ENCODE data around the gene KCNIP1.

DNA sequence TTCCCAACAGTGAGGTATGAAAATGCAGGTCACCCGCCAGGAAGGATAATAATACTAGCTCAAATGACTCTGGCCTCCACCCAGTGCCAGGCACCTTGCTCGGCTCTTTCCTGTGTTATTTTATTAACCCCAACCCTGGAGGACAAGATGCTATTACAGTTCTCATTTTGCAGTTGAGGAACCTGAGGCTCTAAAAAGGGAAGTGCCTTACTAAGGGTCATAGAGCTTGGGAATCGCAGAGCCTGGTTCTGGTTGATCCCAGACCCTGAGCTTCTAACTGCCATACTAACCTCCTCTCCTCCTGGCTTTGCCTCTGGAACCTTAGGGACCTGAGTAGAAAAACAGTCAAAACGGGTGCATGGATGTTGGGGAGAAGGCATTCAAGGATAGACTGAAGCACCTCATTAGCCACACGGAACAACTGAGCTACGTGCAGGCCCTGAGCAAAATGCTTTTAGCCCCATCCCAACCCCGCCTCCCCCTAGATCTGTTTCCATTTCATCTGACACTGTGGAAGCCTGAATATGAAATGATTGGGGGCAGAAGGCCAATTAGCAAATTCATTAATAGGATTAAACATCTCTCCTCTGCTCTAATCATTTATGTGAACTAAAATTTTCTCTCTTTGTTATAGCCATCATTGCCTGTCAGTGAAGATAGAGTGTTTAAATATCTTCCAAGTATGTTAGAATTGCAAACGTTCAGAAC lies 7.9 kb downstream of the KCNIP1 start:
- TF ChIP-seq, protein P1, sequence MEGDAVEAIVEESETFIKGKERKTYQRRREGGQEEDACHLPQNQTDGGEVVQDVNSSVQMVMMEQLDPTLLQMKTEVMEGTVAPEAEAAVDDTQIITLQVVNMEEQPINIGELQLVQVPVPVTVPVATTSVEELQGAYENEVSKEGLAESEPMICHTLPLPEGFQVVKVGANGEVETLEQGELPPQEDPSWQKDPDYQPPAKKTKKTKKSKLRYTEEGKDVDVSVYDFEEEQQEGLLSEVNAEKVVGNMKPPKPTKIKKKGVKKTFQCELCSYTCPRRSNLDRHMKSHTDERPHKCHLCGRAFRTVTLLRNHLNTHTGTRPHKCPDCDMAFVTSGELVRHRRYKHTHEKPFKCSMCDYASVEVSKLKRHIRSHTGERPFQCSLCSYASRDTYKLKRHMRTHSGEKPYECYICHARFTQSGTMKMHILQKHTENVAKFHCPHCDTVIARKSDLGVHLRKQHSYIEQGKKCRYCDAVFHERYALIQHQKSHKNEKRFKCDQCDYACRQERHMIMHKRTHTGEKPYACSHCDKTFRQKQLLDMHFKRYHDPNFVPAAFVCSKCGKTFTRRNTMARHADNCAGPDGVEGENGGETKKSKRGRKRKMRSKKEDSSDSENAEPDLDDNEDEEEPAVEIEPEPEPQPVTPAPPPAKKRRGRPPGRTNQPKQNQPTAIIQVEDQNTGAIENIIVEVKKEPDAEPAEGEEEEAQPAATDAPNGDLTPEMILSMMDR (IDR thresholded peaks at IDR 0.05), result no peak
- no peak for TF ChIP-seq POLR2A (IDR thresholded peaks at IDR 0.05)
